Measurements from ENCODE around the gene SFMBT2.

SFMBT2 gene

DNA sequence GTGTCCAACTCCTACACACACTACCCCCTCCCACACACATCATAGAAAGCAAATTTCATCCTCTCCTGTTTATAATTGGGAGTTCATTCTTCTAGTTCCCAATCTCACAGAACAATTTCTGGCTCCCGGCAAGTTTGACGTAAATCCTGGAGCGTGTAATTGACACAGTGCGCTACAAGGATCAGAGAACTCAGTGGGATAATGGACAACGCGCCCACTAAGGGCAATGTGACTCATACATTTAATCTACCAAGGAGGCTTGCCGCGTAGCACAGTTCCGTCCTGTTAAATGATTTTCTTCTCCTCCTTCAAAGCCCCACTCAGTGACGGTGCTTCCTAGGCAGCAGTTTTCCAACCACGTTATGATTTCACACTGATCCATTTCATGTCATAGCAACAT is 277.6 kb downstream of the SFMBT2 start:
- H3K4me3 Mint-ChIP-seq = no peak overlapping the region
- TF ChIP-seq, protein P1, sequence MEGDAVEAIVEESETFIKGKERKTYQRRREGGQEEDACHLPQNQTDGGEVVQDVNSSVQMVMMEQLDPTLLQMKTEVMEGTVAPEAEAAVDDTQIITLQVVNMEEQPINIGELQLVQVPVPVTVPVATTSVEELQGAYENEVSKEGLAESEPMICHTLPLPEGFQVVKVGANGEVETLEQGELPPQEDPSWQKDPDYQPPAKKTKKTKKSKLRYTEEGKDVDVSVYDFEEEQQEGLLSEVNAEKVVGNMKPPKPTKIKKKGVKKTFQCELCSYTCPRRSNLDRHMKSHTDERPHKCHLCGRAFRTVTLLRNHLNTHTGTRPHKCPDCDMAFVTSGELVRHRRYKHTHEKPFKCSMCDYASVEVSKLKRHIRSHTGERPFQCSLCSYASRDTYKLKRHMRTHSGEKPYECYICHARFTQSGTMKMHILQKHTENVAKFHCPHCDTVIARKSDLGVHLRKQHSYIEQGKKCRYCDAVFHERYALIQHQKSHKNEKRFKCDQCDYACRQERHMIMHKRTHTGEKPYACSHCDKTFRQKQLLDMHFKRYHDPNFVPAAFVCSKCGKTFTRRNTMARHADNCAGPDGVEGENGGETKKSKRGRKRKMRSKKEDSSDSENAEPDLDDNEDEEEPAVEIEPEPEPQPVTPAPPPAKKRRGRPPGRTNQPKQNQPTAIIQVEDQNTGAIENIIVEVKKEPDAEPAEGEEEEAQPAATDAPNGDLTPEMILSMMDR (IDR thresholded peaks at IDR 0.05; ENCODE audit: unreplicated experiment in 3 of 3) = no peak
- H3K9me3 Mint-ChIP-seq = peaks cover 32% of the 10 kb centered on the region
- peaks cover 14% of the 10 kb centered on the region for H3K27me3 Mint-ChIP-seq (ENCODE audit: low read depth)
- H3K4me1 Mint-ChIP-seq = peaks cover 11% of the 10 kb centered on the region
- peak overlapping the region in 1 of 3 experiments; percentile 4 for H3K27ac Mint-ChIP-seq
- no peaks in the 10 kb centered on the region for H3K36me3 Mint-ChIP-seq (ENCODE audit: low read depth)

DNA sequence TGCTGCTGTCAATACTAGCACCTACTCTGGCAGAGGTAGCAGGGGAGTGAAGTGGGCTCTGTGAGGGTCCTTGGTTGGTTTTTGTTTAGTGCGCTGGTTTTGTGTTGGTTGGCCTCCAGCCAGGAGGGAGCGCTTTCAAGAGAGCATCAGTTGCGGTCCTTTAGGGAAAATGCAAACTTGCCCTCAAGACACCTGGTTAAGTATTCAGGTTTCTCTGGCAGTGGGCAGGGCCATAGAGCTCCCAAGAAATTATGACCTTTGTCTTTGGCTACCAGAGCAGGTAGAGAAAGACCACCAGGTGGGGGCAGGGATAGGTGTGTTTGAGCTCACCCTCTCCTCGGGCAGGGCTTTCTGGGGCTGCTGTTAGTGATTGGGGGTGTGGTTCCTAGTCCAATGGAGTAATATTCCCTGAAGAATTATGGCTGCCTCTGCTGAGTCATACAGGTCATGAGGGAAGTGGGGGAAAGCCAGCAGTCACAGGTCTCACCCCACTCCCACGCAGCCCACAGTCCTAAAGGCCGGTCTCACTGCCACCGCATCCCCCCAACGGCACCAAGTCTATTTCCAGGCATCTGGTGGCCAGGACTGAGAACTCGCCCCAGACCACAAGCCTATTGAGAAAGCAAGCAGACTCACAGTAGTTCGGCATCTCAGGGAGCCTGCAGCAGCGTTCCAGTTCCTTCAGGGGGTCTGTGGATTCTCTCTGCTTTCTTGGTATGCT is 280.5 kb downstream of the SFMBT2 start:
- H3K4me1 Mint-ChIP-seq = peaks cover 6% of the 10 kb centered on the region
- peaks cover 43% of the 10 kb centered on the region for H3K9me3 Mint-ChIP-seq
- TF ChIP-seq, protein P1 (IDR thresholded peaks at IDR 0.05; ENCODE audit: unreplicated experiment in 3 of 3) = no peak
- H3K27ac Mint-ChIP-seq = no peak overlapping the region
- H3K27me3 Mint-ChIP-seq (ENCODE audit: low read depth) = peaks cover 14% of the 10 kb centered on the region
- no peaks in the 10 kb centered on the region for H3K36me3 Mint-ChIP-seq (ENCODE audit: low read depth)
- H3K4me3 Mint-ChIP-seq = no peak overlapping the region

- TF ChIP-seq, protein P1 (IDR thresholded peaks at IDR 0.05; ENCODE audit: unreplicated experiment in 3 of 3) = no peak
- Mint-ChIP-seq H3K36me3 (ENCODE audit: low read depth) (no peaks in the 10 kb centered on the region), H3K27ac (no peak overlapping the region), H3K4me1 (no peaks in the 10 kb centered on the region), H3K9me3 (peaks cover 16% of the 10 kb centered on the region), H3K4me3 (no peak overlapping the region), H3K27me3 (ENCODE audit: low read depth) (peaks cover 4% of the 10 kb centered on the region)
These were observed 287.1 kb downstream of the SFMBT2 start for GRCh38 chr10:7123774-7124173.

- H3K27me3 Mint-ChIP-seq (ENCODE audit: low read depth) = peaks cover 4% of the 10 kb centered on the region
- H3K9me3 Mint-ChIP-seq = peaks cover 8% of the 10 kb centered on the region
These were observed 288.3 kb downstream of the SFMBT2 start for GRCh38 chr10:7122561-7122960.

DNA sequence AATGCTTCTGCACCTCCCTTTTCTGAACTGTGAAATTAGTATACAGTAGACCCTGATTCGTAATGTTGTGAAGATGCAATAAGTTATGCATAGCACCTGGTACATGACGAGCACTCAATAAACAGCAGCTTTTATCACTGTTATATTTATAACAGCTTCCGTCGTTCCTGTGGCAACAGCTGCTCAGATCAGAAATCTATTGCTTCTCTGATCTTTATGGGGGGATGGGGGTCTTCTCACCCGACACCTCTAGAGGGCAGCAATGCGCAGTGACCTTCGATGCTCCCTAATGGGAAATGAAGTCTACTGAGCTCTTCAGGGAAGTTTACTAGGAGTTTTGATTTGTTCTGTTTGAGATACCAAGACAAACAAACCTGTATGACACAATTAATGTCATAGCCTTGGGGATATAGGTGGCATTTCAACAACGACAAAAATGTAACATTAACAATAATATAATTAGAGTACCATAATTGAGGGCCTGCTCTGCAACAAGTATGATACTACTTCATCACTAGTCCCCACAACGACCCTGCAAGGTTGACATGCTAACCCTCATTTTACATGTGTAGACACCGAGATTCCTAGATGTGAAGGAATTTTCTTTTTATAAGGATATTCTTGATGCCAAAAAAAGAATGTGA is 289.6 kb downstream of the SFMBT2 start:
- no peaks in the 10 kb centered on the region for H3K36me3 Mint-ChIP-seq (ENCODE audit: low read depth)
- H3K9me3 Mint-ChIP-seq = peaks cover 3% of the 10 kb centered on the region
- TF ChIP-seq, protein P1 (IDR thresholded peaks at IDR 0.05; ENCODE audit: unreplicated experiment in 3 of 3) = peak; percentile 47 to 56 (median 52)
- H3K4me3 Mint-ChIP-seq = no peak overlapping the region
- no peaks in the 10 kb centered on the region for H3K4me1 Mint-ChIP-seq
- H3K27me3 Mint-ChIP-seq (ENCODE audit: low read depth) = peaks cover 4% of the 10 kb centered on the region
- H3K27ac Mint-ChIP-seq = no peak overlapping the region

More at GRCh38 chr10:7122561-7122960, 288.3 kb downstream of the SFMBT2 start:
- Mint-ChIP-seq H3K4me1 (no peaks in the 10 kb centered on the region), H3K27ac (no peak overlapping the region), H3K4me3 (no peak overlapping the region), H3K36me3 (ENCODE audit: low read depth) (no peaks in the 10 kb centered on the region)
- TF ChIP-seq, protein P1 (IDR thresholded peaks at IDR 0.05; ENCODE audit: unreplicated experiment in 3 of 3) = no peak
